Fibroblast of skin of right biceps (primary cell): Measurements from ENCODE around the gene SPECC1.
"Not testable (repeated sequence)": the region's sequence is repeated elsewhere in the genome, so short reads cannot be mapped to it uniquely, and the experiment has no call there.

Experiments used
- DNase-seq: peaks from one replicate; pipeline ENCODE4 v3.0.0-alpha.2; 2013

The SPECC1 gene

GRCh38 chr17:20071824-20072691, 62.9 kb downstream of the SPECC1 start:
- no peak for DNase-seq

GRCh38 chr17:20072692-20072992, 63.5 kb downstream of the SPECC1 start:
- DNase-seq: no peak

GRCh38 chr17:20073055-20073979, 64.2 kb downstream of the SPECC1 start:
- peak; percentile 13 for DNase-seq

GRCh38 chr17:20074001-20074400, 64.8 kb downstream of the SPECC1 start:
- no peak for DNase-seq

- DNase-seq: no peak
Observed at GRCh38 chr17:20074489-20074888, 65.3 kb downstream of the SPECC1 start.

GRCh38 chr17:20076137-20076536, 67.0 kb downstream of the SPECC1 start:
- not testable (repeated sequence) for DNase-seq

GRCh38 chr17:20077978-20078685, 69.0 kb downstream of the SPECC1 start:
- DNase-seq: no peak

- DNase-seq: no peak
Observed at GRCh38 chr17:20080513-20080912, 71.4 kb downstream of the SPECC1 start.

GRCh38 chr17:20083156-20083859, 74.1 kb downstream of the SPECC1 start:
- DNase-seq: no peak

- DNase-seq: no peak
Observed at GRCh38 chr17:20084621-20085282, 75.6 kb downstream of the SPECC1 start.

- DNase-seq: peak; percentile 16
Observed at GRCh38 chr17:20085283-20085845, 76.2 kb downstream of the SPECC1 start.

- DNase-seq: no peak
Observed at GRCh38 chr17:20086416-20087076, 77.4 kb downstream of the SPECC1 start.

- no peak for DNase-seq
Observed at GRCh38 chr17:20087538-20088250, 78.5 kb downstream of the SPECC1 start.

GRCh38 chr17:20089756-20090547, 80.8 kb downstream of the SPECC1 start:
- no peak for DNase-seq

- peak; percentile 66 for DNase-seq
Observed at GRCh38 chr17:20091174-20092029, 82.2 kb downstream of the SPECC1 start.

GRCh38 chr17:20092261-20092867, 83.2 kb downstream of the SPECC1 start:
- DNase-seq: no peak

GRCh38 chr17:20092973-20093626, 83.9 kb downstream of the SPECC1 start:
- no peak for DNase-seq

GRCh38 chr17:20094777-20095176, 85.6 kb downstream of the SPECC1 start:
- no peak for DNase-seq
